ENCODE results near the gene TBC1D12.
"Not testable (repeated sequence)": the region's sequence is repeated elsewhere in the genome, so short reads cannot be mapped to it uniquely, and the experiment has no call there.

Gene TBC1D12

DNA sequence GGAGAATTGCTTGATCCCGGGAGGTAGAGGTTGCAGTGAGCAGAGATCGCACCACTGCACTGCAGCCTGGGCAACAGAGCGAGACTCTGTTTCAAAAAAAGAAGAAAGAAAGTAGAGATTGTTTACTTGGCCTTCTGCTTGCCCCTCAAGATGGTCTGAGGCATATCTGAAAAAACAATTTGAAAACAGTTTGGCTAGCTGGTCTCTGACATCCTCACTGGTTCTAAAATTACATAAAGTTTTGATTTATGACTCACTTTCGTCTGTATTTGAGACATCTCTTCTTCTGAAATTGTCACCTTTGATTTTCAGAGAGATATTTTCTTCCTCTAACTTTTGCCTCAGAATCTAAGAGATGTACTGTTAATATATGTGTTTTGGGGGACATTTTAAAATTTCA lies 93.7 kb downstream of the TBC1D12 start:
- TF ChIP-seq CTCF (IDR thresholded peaks at IDR 0.05) (no peak), ZFX (IDR thresholded peaks at IDR 0.05; ENCODE audit: borderline replicate concordance) (no peak)
- H3K27ac ChIP-seq: no peak overlapping the region

DNA sequence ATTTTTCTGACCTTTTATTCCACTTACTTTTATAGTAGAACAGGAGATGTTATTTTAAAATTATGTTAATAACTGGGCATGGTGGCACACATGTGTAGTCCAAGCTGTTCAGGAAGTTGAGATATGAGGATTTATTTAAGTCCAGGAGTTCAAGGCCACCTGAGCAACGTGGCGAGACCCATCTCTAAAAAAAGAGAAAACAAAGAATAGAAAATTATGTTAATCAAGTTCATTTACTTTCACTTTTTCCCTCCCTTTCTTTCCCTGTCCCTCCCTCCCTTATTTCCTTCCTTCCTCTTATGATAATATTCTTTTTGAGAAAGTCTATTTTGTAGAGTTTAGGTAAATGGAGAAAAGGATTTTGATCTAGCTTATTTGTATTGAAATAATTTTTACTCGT lies 94.3 kb downstream of the TBC1D12 start:
- TF ChIP-seq CTCF (IDR thresholded peaks at IDR 0.05) (no peak), ZFX (IDR thresholded peaks at IDR 0.05; ENCODE audit: borderline replicate concordance) (no peak)
- no peak overlapping the region for H3K27ac ChIP-seq

DNA sequence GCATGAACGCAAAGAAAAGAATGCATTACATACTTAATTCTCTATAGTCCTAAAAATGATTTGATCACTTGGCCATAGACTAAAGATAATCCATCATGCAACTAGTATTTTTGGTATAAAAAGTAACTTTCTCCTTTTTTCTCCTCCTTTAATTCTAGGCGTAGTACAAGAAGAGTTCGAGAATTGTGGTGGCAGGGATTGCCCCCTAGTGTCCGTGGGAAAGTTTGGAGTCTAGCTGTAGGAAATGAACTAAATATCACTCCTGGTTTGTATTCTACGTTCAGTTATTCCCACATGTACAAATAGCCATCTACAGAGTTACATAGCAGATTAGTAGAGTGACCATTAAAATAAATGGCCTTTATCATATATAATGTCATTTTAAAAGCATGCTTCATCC lies 97.7 kb downstream of the TBC1D12 start:
- no peak overlapping the region for H3K27ac ChIP-seq
- TF ChIP-seq CTCF (IDR thresholded peaks at IDR 0.05) (peak; percentile 69), ZFX (IDR thresholded peaks at IDR 0.05; ENCODE audit: borderline replicate concordance) (no peak)

- TF ChIP-seq ZFX (IDR thresholded peaks at IDR 0.05; ENCODE audit: borderline replicate concordance) (no peak), CTCF (IDR thresholded peaks at IDR 0.05) (no peak)
- no peak overlapping the region for H3K27ac ChIP-seq
Observed at GRCh38 chr10:94521276-94522250, 119.2 kb downstream of the TBC1D12 start.

DNA sequence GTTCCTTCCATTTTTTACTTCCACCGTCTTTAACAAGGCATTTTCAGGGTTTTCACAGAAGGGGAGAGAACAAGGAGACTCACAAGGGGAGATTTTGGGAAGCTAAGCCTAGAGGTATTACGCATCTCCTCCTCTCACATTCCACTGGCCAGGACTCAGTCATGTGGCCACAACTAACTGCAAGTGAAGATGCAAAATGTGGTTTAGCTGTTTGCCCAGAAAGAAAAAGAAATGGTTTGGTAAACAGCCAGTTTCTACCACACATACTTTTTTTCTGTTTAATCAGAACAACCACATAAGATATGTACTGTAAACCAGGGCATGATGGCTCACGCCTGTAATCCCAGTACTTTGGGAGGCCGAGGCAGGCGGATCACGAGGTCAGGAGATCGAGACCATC lies 121.8 kb downstream of the TBC1D12 start:
- TF ChIP-seq ZFX (IDR thresholded peaks at IDR 0.05; ENCODE audit: borderline replicate concordance) (no peak), CTCF (IDR thresholded peaks at IDR 0.05) (no peak)

DNA sequence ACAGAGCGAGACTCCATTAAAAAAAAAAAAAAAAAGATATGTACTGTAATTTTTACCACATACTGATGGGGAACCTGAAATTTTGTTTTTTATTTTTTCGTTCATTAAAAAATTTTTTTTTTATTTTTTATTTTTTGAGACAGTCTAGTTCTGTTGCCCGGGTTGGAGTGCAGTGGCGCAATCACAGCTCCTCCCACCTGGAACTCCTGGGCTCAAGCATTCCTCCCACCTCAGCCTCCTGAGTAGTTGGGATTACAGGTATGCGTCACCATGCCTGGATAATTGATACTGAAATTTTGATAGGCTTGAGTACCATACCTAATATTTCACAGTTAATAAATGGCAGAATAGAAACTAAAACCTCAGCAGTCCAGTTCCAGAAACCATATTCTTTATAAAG lies 122.4 kb downstream of the TBC1D12 start:
- no peak overlapping the region for H3K27ac ChIP-seq
- TF ChIP-seq CTCF (IDR thresholded peaks at IDR 0.05) (no peak), ZFX (IDR thresholded peaks at IDR 0.05; ENCODE audit: borderline replicate concordance) (no peak)

More for the DNA sequence above, 121.8 kb downstream of the TBC1D12 start:
- H3K27ac ChIP-seq: no peak overlapping the region

GRCh38 chr10:94531550-94531949 lies 129.2 kb downstream of the TBC1D12 start:
- not testable (repeated sequence) for H3K27ac ChIP-seq
